ENCODE measurements around the gene IGF2BP3.

The IGF2BP3 gene

GRCh38 chr7:23472046-23472445, 1.8 kb upstream of the IGF2BP3 start:
- no peak for TF ChIP-seq CTCF (conservative IDR thresholded peaks at IDR 0.05; ENCODE audit: control insufficient read depth, insufficient read depth, low read depth, low read length)
- H3K4me3 ChIP-seq (ENCODE audit: control insufficient read depth, low read depth, low read length), result no peak overlapping the region
- no peak for DNase-seq (ENCODE audit: low read depth)

GRCh38 chr7:23471106-23471859, 992 bp upstream of the IGF2BP3 start:
- H3K4me3 ChIP-seq (ENCODE audit: control insufficient read depth, low read depth, low read length), result peak overlapping the region; percentile 56
- DNase-seq (ENCODE audit: low read depth), result no peak
- TF ChIP-seq CTCF (conservative IDR thresholded peaks at IDR 0.05; ENCODE audit: control insufficient read depth, insufficient read depth, low read depth, low read length), result no peak

- no peak for TF ChIP-seq CTCF (conservative IDR thresholded peaks at IDR 0.05; ENCODE audit: control insufficient read depth, insufficient read depth, low read depth, low read length)
- DNase-seq (ENCODE audit: low read depth), result no peak
- peak overlapping the region; percentile 56 for H3K4me3 ChIP-seq (ENCODE audit: control insufficient read depth, low read depth, low read length)
These were observed 385 bp downstream of the IGF2BP3 start for GRCh38 chr7:23469961-23470250.

- peak overlapping the region; percentile 56 for H3K4me3 ChIP-seq (ENCODE audit: control insufficient read depth, low read depth, low read length)
- no peak for TF ChIP-seq CTCF (conservative IDR thresholded peaks at IDR 0.05; ENCODE audit: control insufficient read depth, insufficient read depth, low read depth, low read length)
- no peak for DNase-seq (ENCODE audit: low read depth)
These were observed 936 bp downstream of the IGF2BP3 start for GRCh38 chr7:23469150-23469960.

- TF ChIP-seq CTCF (conservative IDR thresholded peaks at IDR 0.05; ENCODE audit: control insufficient read depth, insufficient read depth, low read depth, low read length), result no peak
- H3K4me3 ChIP-seq (ENCODE audit: control insufficient read depth, low read depth, low read length), result peak overlapping the region; percentile 54
- no peak for DNase-seq (ENCODE audit: low read depth)
These were observed 1.7 kb downstream of the IGF2BP3 start for GRCh38 chr7:23468526-23469149.

- TF ChIP-seq CTCF (conservative IDR thresholded peaks at IDR 0.05; ENCODE audit: control insufficient read depth, insufficient read depth, low read depth, low read length), result no peak
These were observed 2.3 kb downstream of the IGF2BP3 start for GRCh38 chr7:23467806-23468525.

More at GRCh38 chr7:23467806-23468525, 2.3 kb downstream of the IGF2BP3 start:
- DNase-seq (ENCODE audit: low read depth), result no peak
- peak overlapping the region; percentile 54 for H3K4me3 ChIP-seq (ENCODE audit: control insufficient read depth, low read depth, low read length)

Data from fibroblast of mammary gland (primary cell).